ENCODE data around the gene BCL11A. TPM values are rescaled to one million over a fixed set of nuclear protein-coding genes. Genes with fewer than 3 reads are reported as not detected.
A peak's percentile ranks its signal among the peaks of the same experiment; 100 is the strongest.

The BCL11A gene
- total RNA-seq, 1 experiment from 2014 or later: 91.4 TPM

DNA sequence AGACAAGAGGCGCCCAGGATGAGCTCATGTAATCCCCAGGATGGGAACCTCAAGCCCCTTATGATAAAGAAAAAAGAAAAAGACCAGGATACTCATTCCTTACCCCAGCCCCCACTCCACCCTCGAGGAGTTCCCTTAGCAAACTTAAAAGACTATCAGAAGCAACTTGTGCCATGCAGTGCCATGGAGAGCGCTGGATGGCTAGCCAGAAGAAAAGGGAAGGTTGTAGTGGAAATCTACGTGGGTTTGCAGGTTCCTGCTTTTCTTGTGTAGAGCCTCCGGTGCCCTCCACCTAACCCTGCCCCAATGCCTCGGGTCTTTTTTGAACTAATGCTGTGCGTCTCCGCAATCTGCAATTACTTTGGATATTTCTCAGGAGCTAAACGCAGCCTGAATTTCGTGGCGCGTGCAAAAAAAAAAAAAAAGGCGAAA is 16.2 kb upstream of the BCL11A start:
- H2AFZ ChIP-seq (ENCODE audit: low read length): peak overlapping the region; percentile 96
- H3K4me1 Mint-ChIP-seq: peaks cover 15 to 18% of the 10 kb centered on the region in 2 experiments

More for the DNA sequence above, 16.2 kb upstream of the BCL11A start:
- Histone ChIP-seq H3K14ac (ENCODE audit: insufficient read depth, low read length) (no peak overlapping the region), H4K91ac (ENCODE audit: insufficient read length, low read depth, low read length) (no peak overlapping the region), H2BK120ac (ENCODE audit: low read depth, low read length, poor library complexity, severe bottlenecking) (no peak overlapping the region), H3K4ac (ENCODE audit: low read depth, low read length) (no peak overlapping the region), H3K56ac (ENCODE audit: insufficient read length, low read depth, low read length) (no peak overlapping the region), H4K5ac (ENCODE audit: insufficient read length, low read depth, low read length) (no peak overlapping the region), H2BK12ac (ENCODE audit: insufficient read length, low read depth, low read length) (no peak overlapping the region), H4K8ac (replicated peaks; ENCODE audit: insufficient read length, low read depth, low read length) (no peak overlapping the region), H3T11ph (ENCODE audit: low read length) (no peak overlapping the region), H3K4me1 (ENCODE audit: insufficient read depth, low read length) (peaks cover 3% of the 10 kb centered on the region; the same call in 1 of the 2 replicates), H3K9ac (ENCODE audit: extremely low read depth, insufficient read length, low read length) (peak overlapping the region; percentile 43), H3K23me2 (ENCODE audit: insufficient read length, low read depth, low read length, poor library complexity, severe bottlenecking) (peaks cover 11% of the 10 kb centered on the region), H4K20me1 (ENCODE audit: control insufficient read depth, insufficient read depth, insufficient read length) (no peaks in the 10 kb centered on the region), H3K79me1 (ENCODE audit: insufficient read depth, low read depth, low read length, poor library complexity, severe bottlenecking) (no peaks in the 10 kb centered on the region), H3K27me3 (ENCODE audit: insufficient read depth, low read length) (peaks cover 2% of the 10 kb centered on the region; the same call in 1 of the 2 replicates), H3K9me3 (ENCODE audit: control insufficient read depth, low read depth, low read length) (no peaks in the 10 kb centered on the region), H2BK20ac (ENCODE audit: low read depth, low read length, poor library complexity, severe bottlenecking) (no peak overlapping the region), H3K4me2 (ENCODE audit: insufficient read depth, insufficient read length, low read length) (peak overlapping the region; percentile 95), H2AK5ac (ENCODE audit: insufficient read length, low read length) (no peak overlapping the region), H3K27ac (ENCODE audit: insufficient read length, low read depth, low read length) (no peak overlapping the region), H3K23ac (ENCODE audit: insufficient read length, low read depth, low read length) (no peak overlapping the region), H3K18ac (ENCODE audit: insufficient read length, low read depth, low read length) (no peak overlapping the region), H3K79me2 (ENCODE audit: insufficient read depth, low read length) (no peaks in the 10 kb centered on the region), H2BK15ac (ENCODE audit: low read depth, low read length) (no peak overlapping the region), H2BK5ac (ENCODE audit: insufficient read length, low read length) (no peak overlapping the region)
- DNase-seq: no peak
- Mint-ChIP-seq H3K27ac (no peak overlapping the region), H3K4me3 (no peak overlapping the region), H3K9me3 (no peaks in the 10 kb centered on the region), H3K27me3 (ENCODE audit: low read depth) (peaks cover 3% of the 10 kb centered on the region), H3K36me3 (ENCODE audit: insufficient read depth in 1 of 3, low read depth in 3 of 3) (no peaks in the 10 kb centered on the region)
- no peak for TF ChIP-seq CTCF (conservative IDR thresholded peaks at IDR 0.05)
- WGBS (ENCODE audit: extremely low coverage, insufficient read length, low lambda C conversion rate): no CpG with 5 or more reads among the region's 13 CpGs
